NCI-H446 (cell line): ENCODE measurements around the gene MYCN.
"Not testable (repeated sequence)": the region's sequence is repeated elsewhere in the genome, so short reads cannot be mapped to it uniquely, and the experiment has no call there.

Source experiments
- DNase-seq, 2 experiments: peaks; one replicate each; lab custom pipeline; 2025; lab: John Stamatoyannopoulos, UW

MYCN gene

DNA sequence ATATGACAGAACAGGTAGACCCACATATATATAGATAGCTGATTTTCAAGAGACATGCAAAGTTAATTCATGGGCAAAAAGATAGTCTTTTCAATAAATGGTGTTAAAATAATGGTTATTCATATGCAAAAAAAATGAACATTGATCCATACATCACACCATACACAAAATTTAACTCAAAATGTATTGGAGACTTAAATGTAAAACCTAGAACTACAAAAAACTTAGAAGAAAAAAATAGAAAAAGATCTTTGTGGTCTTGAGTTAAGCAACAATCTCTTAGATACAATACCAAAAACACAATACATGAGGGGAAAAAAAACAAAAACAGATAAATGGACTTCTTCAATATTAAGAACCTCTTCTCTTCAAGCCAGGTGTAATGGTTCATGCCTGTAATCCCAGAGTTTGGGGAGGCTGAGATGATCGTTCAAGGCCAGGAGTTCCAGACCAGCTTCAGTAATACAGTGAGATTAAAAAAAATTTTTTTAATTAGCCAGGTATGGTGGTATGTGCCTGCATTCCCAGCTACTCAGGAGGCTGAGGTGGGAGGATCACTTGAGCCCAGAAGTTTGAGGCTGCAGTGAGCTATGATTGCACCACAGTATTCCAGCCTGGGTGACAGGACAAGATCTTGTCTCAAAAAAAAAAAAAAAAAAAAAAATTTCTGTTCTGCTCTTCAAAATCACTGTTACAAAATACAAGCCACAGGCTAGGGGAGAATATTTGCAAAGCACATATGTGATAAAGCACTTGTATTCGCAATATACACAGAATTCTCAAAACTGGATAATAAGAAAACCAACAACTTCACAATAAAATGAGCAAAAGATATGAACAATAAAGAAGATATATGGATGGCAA is 32.7 kb upstream of the MYCN start:
- no peak for DNase-seq

DNA sequence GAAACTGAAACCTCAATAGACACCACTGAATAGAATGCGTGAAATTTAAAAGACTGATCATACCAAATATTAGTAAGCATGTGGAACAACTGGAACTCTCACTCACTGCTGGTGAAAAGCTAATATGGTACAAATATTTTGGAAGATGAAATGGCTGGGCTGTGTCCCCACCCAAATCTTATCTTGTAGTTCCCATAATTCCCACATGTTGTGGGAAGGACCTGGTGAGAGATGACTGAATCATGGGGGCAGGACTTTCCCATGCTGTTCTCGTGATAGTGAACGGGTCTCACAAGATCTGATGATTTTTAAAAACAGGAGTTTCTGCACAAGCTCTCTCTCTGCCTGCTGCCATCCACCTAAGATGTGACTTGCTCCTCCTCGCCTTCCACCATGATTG is 32.0 kb upstream of the MYCN start:
- no peak for DNase-seq

- no peak for DNase-seq
These were observed 31.2 kb upstream of the MYCN start for GRCh38 chr2:15909157-15909556.

DNA sequence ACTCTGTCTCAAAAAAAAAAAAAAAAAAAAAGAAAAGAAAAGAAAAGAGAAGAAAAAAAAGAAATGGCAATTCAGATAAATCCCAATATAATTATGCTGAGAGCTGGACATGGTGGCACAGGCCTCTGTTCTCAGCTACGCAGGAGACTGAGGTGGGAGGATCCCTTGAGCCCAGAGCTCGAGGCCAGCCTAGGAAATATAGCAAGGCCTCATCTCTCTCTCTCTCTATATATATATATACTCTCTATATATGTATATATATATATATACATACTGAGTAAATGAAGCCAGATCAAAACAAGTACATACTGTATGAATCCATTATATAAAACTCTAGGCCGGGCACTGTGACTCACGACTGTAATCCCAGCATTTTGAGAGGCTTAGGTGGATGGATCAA is 30.6 kb upstream of the MYCN start:
- DNase-seq: no peak

- DNase-seq: not testable (repeated sequence)
These were observed 29.1 kb upstream of the MYCN start for GRCh38 chr2:15911270-15911669.

- DNase-seq: no peak
These were observed 28.7 kb upstream of the MYCN start for GRCh38 chr2:15911686-15912085.

DNA sequence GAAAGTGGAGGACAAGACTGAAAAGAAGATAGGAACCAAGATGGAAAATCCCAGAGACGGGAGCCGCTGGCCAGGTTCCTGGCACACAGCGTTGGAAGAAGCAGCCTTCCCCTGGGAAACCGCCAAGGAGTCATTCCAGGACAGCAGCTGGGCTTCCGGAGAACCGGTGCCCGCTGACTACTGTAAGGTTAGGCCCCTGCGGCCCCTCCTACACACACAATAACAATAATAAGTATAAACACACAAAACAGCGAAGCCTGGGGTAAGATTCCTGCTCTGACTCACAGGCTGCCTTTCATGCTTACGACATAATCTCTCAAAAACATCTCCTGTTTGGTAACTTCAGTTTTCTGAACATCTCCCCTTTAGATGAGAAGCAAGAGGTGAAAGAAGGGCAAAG is 28.1 kb upstream of the MYCN start:
- peak in 1 of 2 experiments; percentile 69 for DNase-seq

DNA sequence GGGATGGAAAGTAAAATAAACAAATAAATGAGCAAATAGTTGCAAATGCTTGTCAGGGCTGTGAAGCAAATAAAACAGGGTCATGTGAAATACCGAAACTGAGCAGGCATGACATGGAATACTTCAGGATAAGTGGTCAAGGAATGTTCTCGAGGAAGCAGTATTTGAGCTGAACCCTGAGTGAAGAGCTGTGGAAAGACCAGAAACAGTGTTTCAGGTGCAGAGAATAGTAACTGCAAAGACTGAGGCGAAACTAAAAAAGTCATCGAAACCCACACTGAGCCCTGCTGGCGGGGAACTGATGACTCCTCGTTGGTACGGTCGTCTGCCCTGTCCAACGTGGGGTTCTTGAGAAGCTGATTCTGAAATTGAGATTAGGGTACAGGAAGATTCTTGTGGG is 27.2 kb upstream of the MYCN start:
- no peak for DNase-seq

- DNase-seq: peak; percentile 53 to 75
These were observed 25.6 kb upstream of the MYCN start for GRCh38 chr2:15914596-15915385.

DNA sequence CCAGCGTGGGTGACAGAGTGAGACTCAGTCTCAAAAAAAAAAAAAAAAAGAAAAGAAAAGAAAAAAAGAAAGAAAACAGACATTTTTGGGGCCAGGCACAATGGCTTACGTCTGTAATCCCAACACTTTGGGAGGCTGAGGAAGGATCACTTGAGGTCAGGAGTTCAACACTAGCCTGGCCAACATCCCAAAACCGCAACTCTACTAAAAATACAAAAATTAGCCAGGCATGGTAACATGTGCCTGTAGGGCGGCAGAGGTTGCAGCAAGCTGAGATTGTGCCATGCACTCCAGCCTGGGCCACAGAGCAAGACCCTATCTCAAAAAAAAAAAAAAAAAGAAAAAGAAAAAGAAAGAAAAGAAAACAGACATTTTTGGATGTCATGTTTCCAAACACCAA is 24.8 kb upstream of the MYCN start:
- not testable (repeated sequence) for DNase-seq

GRCh38 chr2:15916336-15916735 is 24.0 kb upstream of the MYCN start:
- DNase-seq: no peak

DNA sequence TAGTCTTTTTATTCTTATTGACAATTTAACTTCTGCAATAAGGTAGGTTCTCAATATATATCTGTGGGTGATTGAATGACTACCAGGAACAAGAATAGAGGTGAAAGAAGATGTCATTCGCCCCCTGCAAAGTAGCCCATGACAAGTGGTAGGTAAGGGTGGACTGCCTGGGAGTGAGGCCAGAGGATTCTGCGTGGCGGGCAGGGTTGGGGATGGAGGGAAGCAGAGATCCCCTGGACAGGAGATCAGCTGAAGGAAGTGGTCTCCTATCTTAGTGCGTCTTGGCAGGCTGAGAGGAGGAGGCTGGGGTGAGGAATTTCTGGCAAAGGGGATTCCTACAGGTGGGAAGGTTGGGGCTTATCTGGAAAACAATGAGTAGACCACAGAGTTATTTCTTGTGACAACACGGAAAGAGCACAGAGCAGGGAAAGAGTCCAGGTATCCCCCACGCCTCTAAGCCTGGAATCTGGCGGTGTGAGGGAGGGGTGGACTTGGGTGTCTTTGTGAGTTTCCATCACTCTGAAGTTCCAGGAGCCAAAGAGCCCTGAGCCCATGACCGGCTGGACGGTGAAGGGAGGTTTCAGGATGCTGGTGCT is 21.5 kb upstream of the MYCN start:
- DNase-seq: no peak

GRCh38 chr2:15919716-15920434 is 20.5 kb upstream of the MYCN start:
- DNase-seq: no peak

DNA sequence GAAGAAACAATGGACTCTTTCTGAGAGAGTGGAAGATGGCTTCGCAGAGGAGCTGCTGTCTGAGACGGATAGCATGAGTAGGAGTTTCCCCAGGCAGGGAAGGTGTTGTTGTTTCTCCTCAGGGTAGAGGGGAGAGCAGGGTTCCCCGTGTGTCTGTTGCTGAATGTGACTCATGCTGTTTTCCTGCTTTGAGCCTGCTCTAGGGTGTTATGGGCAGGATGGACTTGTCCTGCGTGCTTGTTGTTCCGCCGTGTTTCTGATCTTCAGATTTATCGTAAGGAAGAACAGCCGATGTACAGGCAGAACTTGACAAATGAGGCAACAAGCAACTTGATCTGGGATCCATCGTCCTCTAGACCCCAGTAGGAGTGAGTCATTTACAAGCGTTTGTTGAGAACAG is 19.7 kb upstream of the MYCN start:
- DNase-seq: no peak

- no peak for DNase-seq
These were observed 16.8 kb upstream of the MYCN start for GRCh38 chr2:15923597-15923996.

DNA sequence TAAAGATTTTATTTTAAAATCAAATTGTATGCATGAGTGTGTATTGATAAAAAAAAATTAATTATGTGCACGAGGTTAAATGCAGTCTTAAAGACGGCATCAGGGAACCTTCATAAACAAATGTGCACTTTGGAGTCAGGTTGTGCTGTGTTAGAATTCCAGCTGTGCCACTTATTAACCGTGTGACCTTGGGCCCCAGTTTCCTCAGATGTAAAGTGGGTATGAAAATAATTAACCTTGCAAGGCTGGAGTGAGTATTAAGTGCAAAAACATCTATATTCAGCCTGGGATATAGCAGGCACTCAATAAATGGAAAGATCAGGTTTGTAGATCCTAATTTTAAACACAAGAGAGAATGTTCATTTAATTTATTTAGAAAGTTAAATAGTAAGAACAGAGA is 14.5 kb upstream of the MYCN start:
- DNase-seq: no peak

DNA sequence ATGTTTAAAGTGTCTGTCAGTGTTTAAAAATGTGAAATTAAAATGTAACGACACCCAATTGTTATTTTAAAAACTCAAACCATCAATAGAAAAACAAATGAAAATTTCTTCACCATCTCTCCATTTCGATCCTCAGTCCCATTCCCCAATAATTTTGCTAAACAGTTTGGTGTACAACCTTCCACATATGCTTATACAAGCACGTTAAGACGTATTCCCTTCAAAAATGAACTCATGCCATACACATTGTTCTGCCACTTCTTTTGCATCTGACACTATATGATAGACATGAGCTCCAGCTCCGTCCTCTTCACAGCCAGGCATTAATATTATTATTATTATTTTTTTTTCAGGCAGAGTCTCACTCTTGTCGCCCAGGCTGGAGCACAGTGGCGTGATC is 14.1 kb upstream of the MYCN start:
- DNase-seq: no peak

DNA sequence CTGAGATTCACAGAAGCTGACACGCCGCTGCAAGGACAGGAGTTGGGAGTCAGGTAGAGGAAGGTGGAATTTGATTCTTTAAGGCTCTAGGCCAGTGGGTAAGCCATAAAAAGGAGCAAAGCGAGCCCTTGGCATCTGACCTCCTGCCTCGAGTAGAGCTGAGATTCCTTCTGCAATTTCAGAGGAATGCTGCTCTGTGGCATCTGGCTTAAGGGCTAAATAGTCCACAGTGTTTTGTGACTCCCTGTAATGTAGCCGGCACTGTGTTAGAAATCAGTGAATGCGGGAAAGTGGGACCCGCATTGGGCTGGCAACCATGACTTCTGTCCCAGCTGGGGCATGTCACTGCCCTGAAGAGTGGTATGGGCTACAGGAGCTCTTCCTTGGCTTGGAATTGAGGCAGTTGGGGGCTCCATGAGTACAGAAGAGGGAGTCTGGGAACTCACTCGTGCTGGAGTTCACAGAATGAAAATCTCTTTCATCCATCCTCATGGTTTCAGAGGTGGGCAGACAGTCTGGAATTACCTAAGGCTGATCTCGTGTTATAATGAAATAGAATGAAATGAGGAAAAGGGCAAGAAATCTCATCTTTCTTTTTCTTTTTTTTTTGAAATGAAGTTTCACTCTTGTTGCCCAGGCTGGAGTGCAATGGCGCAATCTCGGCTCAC is 12.7 kb upstream of the MYCN start:
- no peak for DNase-seq

DNA sequence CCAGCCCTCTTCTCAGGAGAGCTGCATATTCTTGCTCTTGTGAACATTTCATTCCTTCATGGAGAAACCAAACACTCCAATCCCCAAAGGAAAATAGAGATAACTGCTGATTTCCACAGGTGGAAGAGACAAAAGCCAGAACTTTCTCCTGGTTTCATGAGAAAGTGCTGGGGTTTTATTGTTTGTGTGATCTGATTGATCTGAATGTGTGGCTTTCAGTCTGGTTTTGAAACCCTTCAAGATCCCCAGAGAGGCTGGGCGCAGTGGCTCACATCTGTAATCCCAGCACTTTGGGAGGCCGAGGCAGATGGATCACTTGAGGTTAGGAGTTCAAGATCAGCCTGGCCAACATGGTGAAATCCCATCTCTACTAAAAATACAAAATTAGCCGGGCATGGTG is 11.3 kb upstream of the MYCN start:
- not testable (repeated sequence) for DNase-seq

DNA sequence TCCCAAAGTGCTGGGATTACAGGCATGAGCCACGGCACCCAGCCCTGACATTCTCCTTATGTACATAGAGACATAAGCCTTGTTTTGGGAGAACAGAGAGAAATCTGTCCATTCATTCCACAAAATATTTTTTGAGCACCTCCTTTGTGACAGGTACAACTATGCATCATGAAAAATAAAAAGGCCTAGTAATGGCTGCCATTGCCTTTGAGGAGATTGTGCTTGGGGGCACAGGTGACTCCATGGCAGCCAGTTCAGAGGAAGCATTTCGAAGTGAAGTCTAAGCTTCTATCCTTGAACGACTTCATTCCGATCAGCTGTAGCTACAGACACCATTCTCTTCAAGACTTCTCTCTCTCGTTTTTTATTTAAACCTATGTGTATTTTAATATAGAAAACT is 10.5 kb upstream of the MYCN start:
- DNase-seq: no peak

DNA sequence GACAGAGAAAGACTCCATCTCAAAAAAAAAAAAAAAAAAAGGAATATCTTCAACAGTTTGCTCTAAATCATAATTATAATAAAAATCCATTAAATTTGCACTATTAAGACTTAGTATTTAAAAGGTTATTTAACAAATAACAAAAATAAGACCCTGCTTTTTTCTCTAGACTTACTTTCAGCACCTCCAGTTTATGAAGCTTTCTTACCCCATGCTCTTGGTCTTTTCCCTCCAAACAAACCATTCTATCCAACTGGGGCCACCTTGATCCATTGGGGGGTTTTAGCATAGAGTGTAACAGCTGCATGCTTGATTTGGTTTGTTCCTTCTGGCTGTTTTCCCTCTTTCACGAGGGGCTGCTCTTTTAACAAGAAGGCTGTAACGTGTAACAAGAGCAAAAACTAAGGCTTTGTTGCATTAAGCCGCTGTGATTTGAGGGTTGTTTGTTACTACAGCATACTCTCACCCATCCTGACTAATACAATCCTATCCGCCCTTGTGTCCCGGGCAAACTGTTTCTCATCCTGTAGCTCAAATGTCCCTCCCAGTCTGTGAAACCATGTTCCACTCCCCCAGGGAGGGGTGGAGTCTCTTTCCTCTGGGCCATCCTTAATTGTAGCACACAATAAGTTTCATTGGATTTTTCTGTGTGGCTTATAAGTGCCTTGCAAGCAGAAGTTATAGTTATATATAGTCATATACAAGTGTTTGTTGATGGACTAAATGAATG is 9.6 kb upstream of the MYCN start:
- no peak for DNase-seq
